DMS 273 (cell line): ENCODE measurements around the gene GOLM1.
"Not testable (repeated sequence)": the region's sequence is repeated elsewhere in the genome, so short reads cannot be mapped to it uniquely, and the experiment has no call there.

Source experiments
- DNase-seq: peaks from one replicate; lab custom pipeline; 2025; ENCODE audit not compliant: unreplicated experiment; lab: John Stamatoyannopoulos, UW

GOLM1 gene

GRCh38 chr9:86098824-86099700 is at the start of gene GOLM1:
TSS of gene GOLM1 (minus strand) at chr9:86099558. CDS start at chr9:86079320, 20,238 bp downstream.
- peak; percentile 85 for DNase-seq

GRCh38 chr9:86146671-86147070 is 47.3 kb upstream of the GOLM1 start:
- DNase-seq, result not testable (repeated sequence)

- not testable (repeated sequence) for DNase-seq
These were observed 46.6 kb upstream of the GOLM1 start for GRCh38 chr9:86145960-86146359.

- DNase-seq, result no peak
These were observed 43.6 kb upstream of the GOLM1 start for GRCh38 chr9:86142973-86143372.

- DNase-seq, result no peak
These were observed 42.5 kb upstream of the GOLM1 start for GRCh38 chr9:86141843-86142242.

GRCh38 chr9:86135371-86135770 is 36.0 kb upstream of the GOLM1 start:
- DNase-seq, result peak; percentile 9

- DNase-seq, result no peak
These were observed 35.0 kb upstream of the GOLM1 start for GRCh38 chr9:86134361-86134760.

- DNase-seq, result no peak
These were observed 29.0 kb upstream of the GOLM1 start for GRCh38 chr9:86128235-86128822.

- peak; percentile 88 for DNase-seq
These were observed 27.9 kb upstream of the GOLM1 start for GRCh38 chr9:86126998-86127972.

GRCh38 chr9:86122311-86122710 is 23.0 kb upstream of the GOLM1 start:
- peak; percentile 13 for DNase-seq

GRCh38 chr9:86119457-86119856 is 20.1 kb upstream of the GOLM1 start:
- no peak for DNase-seq

- DNase-seq, result no peak
These were observed 17.1 kb upstream of the GOLM1 start for GRCh38 chr9:86116425-86116824.

GRCh38 chr9:86115886-86116285 is 16.5 kb upstream of the GOLM1 start:
- no peak for DNase-seq

GRCh38 chr9:86112057-86112456 is 12.7 kb upstream of the GOLM1 start:
- no peak for DNase-seq

- no peak for DNase-seq
These were observed 3.3 kb upstream of the GOLM1 start for GRCh38 chr9:86102626-86103025.

GRCh38 chr9:86099701-86100364 is 475 bp upstream of the GOLM1 start:
- no peak for DNase-seq

GRCh38 chr9:86097510-86098224 is 1.7 kb downstream of the GOLM1 start:
- DNase-seq, result peak; percentile 8

GRCh38 chr9:86096386-86096785 is 3.0 kb downstream of the GOLM1 start:
- DNase-seq, result peak; percentile 15

GRCh38 chr9:86093788-86094555 is 5.4 kb downstream of the GOLM1 start:
- DNase-seq, result no peak
